Thyroid gland (tissue), 4 donors: ENCODE data around the gene AIG1. TPM values are rescaled to one million over a fixed set of nuclear protein-coding genes. Genes with fewer than 3 reads are reported as not detected.
A peak's percentile ranks its signal among the peaks of the same experiment; 100 is the strongest.

ENCODE experiments used
- DNase-seq, 2 donors: peaks; one replicate each; pipeline ENCODE4 v3.0.0-alpha.2; 2019
- H3K27ac ChIP-seq, 3 donors: fragments of 200-600 bp; sonication (generic); 1 replicate in 2 of 3; 2 replicates in 1 of 3; pipeline ENCODE4 v1.5.1; 2016 to 2019; ENCODE audit warnings: mild to moderate bottlenecking in 1 of 3, moderate library complexity in 1 of 3
- H3K27me3 ChIP-seq: fragments of 200-600 bp; sonication (generic); one replicate; pipeline ENCODE4 v1.5.1; 2019
- H3K36me3 ChIP-seq, 2 donors: fragments of 200-600 bp; sonication (generic); one replicate each; pipeline ENCODE4 v1.5.1; 2016 to 2019
- H3K4me1 ChIP-seq, 2 donors: fragments of 200-600 bp; sonication (generic); one replicate each; pipeline ENCODE4 v1.5.1; 2017 to 2019
- H3K4me3 ChIP-seq, 3 donors: fragments of 200-600 bp; sonication (generic); replicated peaks in 1 of 3; 1 replicate in 2 of 3; 2 replicates in 1 of 3; pipeline ENCODE4 v1.5.1; 2016; ENCODE audit warnings: mild to moderate bottlenecking in 1 of 3
- H3K9me3 ChIP-seq: fragments of 200-600 bp; sonication (generic); one replicate; pipeline ENCODE4 v1.5.1; 2017
- POLR2A ChIP-seq, 2 donors: fragments of 450-650 bp; IDR thresholded peaks; one replicate each; pipeline ENCODE4 v1.6.1; 2017; ENCODE audit warnings: antibody characterized with exemption in 2 of 2, mild to moderate bottlenecking in 2 of 2, moderate library complexity in 1 of 2
- WGBS, 2 donors: methylation state at CpG; one replicate each; pipeline ENCODE4 v1.1.5; 2017; 5-methylcytosine and 5-hydroxymethylcytosine counted together
- intact Hi-C: fragments of 100-400 bp; cut with DNase I; formaldehyde crosslinking; loops from one replicate; pipeline ENCODE4 v1.15.1; 2023
- total RNA-seq, 4 donors: library from RNA; depleted of rRNA; stranded (reverse); fragments of >200 nt; gene quantifications; one replicate each; pipeline ENCODE4 v1.2.3, GENCODE V29; 2016
- TF ChIP-seq, protein P1 (sequence below), 6 experiments: fragments of 200-600 bp in 3 of 6; fragments of 450-650 bp in 3 of 6; sonication (generic) in 3 of 6; IDR thresholded peaks; one replicate each; pipeline ENCODE4 v1.5.1; 2016 to 2019; ENCODE audit warnings: antibody characterized with exemption in 6 of 6, mild to moderate bottlenecking in 2 of 6, inconsistent platforms in 1 of 6, moderate library complexity in 1 of 6

The AIG1 gene
- total RNA-seq, 4 donors from 2014 or later = 57.8 to 101 (median 77.0) TPM

DNA sequence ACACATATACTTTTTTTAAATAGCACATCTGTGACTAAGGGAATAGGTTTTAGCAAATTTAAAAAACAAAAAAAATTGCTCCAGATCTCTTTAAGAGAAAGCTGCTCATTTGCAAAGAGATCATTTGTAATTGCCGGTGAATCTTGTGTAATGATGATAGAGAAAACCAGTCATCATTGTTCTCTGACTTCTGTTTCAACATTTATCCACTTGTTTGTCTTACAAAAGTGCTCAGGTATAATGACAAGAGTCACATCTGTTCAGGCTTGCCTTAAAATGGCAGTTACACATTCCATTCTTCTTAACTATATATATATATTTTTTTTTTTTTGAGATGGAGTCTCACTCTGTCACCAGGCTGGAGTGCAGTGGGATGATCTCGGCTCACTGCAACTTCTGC, 165.2 kb downstream of the AIG1 start:
- Histone ChIP-seq H3K27ac (no peak overlapping the region), H3K27me3 (no peaks in the 10 kb centered on the region), H3K36me3 (no peaks in the 10 kb centered on the region), H3K4me1 (no peaks in the 10 kb centered on the region), H3K9me3 (no peaks in the 10 kb centered on the region), H3K4me3 (no peak overlapping the region)
- WGBS, 2 donors = 84 to 85% methylated on average over 2 of the region's 2 CpGs
- no peak for DNase-seq
- intact Hi-C loops = no loop called here
- no peak for TF ChIP-seq POLR2A (IDR thresholded peaks at IDR 0.05)
- TF ChIP-seq, protein P1, sequence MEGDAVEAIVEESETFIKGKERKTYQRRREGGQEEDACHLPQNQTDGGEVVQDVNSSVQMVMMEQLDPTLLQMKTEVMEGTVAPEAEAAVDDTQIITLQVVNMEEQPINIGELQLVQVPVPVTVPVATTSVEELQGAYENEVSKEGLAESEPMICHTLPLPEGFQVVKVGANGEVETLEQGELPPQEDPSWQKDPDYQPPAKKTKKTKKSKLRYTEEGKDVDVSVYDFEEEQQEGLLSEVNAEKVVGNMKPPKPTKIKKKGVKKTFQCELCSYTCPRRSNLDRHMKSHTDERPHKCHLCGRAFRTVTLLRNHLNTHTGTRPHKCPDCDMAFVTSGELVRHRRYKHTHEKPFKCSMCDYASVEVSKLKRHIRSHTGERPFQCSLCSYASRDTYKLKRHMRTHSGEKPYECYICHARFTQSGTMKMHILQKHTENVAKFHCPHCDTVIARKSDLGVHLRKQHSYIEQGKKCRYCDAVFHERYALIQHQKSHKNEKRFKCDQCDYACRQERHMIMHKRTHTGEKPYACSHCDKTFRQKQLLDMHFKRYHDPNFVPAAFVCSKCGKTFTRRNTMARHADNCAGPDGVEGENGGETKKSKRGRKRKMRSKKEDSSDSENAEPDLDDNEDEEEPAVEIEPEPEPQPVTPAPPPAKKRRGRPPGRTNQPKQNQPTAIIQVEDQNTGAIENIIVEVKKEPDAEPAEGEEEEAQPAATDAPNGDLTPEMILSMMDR (IDR thresholded peaks at IDR 0.05) = no peak

DNA sequence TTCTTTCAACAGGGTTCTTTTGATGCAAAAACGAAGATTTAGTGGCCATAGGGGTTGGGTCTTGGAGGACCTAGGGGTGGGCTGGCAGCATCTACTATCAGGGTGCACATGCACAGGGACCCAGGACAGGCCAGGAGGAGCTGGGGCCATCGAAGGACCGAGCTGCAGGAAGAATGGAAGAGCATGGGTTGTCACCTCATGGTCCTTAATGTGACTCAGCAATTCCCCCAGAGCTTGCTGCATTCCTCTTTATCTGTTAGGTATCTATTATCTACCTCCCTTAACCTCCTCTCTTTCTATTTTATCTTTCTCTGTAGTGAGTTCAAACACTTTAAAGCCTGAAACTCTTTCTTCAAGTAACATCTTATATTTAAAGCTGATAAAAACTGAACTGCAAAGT, 167.0 kb downstream of the AIG1 start:
- Histone ChIP-seq H3K4me3 (no peak overlapping the region), H3K9me3 (no peaks in the 10 kb centered on the region), H3K4me1 (no peaks in the 10 kb centered on the region), H3K36me3 (no peaks in the 10 kb centered on the region), H3K27ac (no peak overlapping the region), H3K27me3 (no peaks in the 10 kb centered on the region)
- TF ChIP-seq, protein P1 (IDR thresholded peaks at IDR 0.05) = no peak
- TF ChIP-seq POLR2A (IDR thresholded peaks at IDR 0.05) = no peak
- no peak for DNase-seq
- 82 to 90% methylated on average over 3 of the region's 3 CpGs for WGBS, 2 donors
- intact Hi-C loops = no loop called here

DNA sequence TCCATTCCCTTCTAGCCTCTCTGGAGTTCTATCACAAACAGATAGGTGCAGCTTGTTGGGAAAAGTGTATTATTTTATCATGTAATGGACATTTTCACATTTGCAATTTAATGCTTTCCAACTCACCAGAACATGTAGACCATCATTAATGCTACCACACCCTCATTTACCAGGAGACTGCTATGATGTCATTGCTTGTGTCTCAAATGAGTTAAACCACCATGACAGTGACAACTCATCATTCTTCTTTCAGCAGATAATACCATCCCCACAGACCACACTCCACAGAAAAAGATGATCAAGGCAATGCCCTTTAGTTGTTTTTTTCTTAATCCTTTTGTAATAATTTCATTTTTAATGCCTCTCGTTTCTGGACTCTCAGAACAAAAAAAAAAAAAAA, 168.7 kb downstream of the AIG1 start:
- H3K9me3 ChIP-seq = no peaks in the 10 kb centered on the region
- H3K27ac ChIP-seq = no peak overlapping the region
- H3K36me3 ChIP-seq = no peaks in the 10 kb centered on the region
- no peak overlapping the region for H3K4me3 ChIP-seq
- WGBS, 2 donors = 88 to 98% methylated on average over 1 of the region's 1 CpG
- H3K27me3 ChIP-seq = no peaks in the 10 kb centered on the region
- intact Hi-C loops = no loop called here
- no peak for TF ChIP-seq POLR2A (IDR thresholded peaks at IDR 0.05)
- TF ChIP-seq, protein P1 (IDR thresholded peaks at IDR 0.05) = no peak
- no peak for DNase-seq
- H3K4me1 ChIP-seq = no peaks in the 10 kb centered on the region

DNA sequence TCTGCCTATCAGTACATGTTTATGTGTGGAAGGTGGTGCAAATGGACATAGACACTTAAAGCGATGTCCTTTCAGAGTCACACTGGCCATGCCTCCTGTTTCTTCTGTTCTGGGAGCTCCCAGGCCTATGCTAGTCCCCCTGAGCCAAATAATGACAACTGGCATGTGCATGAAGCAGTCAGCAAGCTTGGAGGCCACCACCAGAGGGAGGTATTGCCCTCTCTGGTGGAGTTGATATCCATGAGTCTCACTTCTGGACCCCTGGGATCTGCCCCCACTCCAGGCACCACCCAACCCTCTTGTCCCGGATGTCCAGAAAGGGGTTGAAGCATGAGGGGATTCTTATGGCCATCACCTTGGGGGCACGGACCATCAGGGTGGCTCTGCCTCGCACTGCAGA, 172.2 kb downstream of the AIG1 start:
- Histone ChIP-seq H3K36me3 (no peaks in the 10 kb centered on the region), H3K4me1 (no peaks in the 10 kb centered on the region), H3K4me3 (no peak overlapping the region), H3K27me3 (no peaks in the 10 kb centered on the region), H3K9me3 (no peaks in the 10 kb centered on the region), H3K27ac (no peak overlapping the region)
- intact Hi-C loops = no loop called here
- TF ChIP-seq, protein P1 (IDR thresholded peaks at IDR 0.05) = peak in 3 of 6 experiments; percentile 26 to 39 (median 32)
- TF ChIP-seq POLR2A (IDR thresholded peaks at IDR 0.05) = no peak
- peak; percentile 23 to 29 for DNase-seq
- WGBS, 2 donors = 90 to 97% methylated on average over 4 of the region's 4 CpGs

DNA sequence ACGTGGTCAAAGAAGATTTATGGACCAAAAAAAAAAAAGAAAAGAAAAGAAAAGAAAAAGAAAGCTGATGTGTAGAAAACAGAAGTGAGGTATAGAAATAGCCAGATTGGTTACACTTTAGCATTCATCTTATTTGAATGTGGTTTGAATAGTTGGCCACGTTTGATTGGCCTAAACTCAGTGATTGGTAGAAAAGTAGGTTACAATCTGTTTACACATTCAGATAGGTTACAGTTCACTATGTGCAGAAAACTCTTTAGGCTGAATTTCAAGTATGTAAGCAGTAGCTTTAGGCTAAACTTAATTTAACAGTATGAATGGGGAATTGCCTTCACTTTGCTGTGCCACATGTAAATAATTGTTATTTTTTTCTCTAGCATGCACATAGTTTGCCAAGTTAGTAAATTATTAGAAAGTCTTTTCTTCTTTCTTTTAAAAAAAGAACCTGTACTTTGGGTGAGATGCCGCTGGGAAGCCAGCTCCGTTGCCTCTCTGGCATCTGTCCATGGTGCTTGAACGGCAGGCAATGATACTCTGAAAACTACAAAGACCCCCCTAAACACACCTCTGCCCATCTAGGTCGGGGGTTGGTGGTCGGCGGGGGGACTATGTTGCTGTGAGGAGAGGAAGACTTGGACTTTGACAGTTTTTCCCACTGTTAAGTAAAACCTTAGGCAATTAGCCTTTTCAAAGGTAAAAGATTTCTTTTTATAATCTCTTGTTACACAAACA, 173.0 kb downstream of the AIG1 start:
- TF ChIP-seq, protein P1 (IDR thresholded peaks at IDR 0.05) = no peak
- TF ChIP-seq POLR2A (IDR thresholded peaks at IDR 0.05) = no peak
- Histone ChIP-seq H3K36me3 (no peaks in the 10 kb centered on the region), H3K9me3 (no peaks in the 10 kb centered on the region), H3K4me3 (no peak overlapping the region), H3K4me1 (no peaks in the 10 kb centered on the region), H3K27me3 (no peaks in the 10 kb centered on the region), H3K27ac (no peak overlapping the region)
- WGBS, 2 donors = 60 to 63% methylated on average over 8 of the region's 8 CpGs
- no peak for DNase-seq
- intact Hi-C loops = no loop called here
